ENCODE measurements around the gene ETV3. TPM values are rescaled to one million over a fixed set of nuclear protein-coding genes. Genes with fewer than 3 reads are reported as not detected.

Gene ETV3
- total and polyA plus RNA-seq, 10 of the 15 experiments (the other 5 are each of a cell fraction or from before 2014, with no cell fraction given), result 1.7 to 13.8 (median 7.2) TPM

DNA sequence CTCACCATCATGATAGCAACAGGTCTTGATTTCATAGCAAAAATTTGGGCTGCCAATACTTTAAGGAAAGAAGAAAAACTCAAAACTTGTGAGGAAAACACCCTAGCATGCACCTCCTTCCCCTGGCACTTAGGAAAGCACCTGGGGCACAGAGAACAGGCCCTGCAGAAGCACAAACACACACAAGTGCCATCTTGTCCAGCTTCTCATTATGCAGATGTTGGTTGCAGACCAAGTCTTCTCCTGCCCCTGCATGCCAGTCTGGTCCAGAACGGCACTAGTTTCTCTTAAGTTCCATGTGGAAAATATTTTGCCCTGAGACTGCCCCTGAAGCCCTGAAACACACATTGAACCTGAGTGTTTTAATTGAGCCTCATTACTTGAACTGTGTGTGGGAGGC lies 6.3 kb upstream of the ETV3 start (continued):
- TF ChIP-seq, protein P1, sequence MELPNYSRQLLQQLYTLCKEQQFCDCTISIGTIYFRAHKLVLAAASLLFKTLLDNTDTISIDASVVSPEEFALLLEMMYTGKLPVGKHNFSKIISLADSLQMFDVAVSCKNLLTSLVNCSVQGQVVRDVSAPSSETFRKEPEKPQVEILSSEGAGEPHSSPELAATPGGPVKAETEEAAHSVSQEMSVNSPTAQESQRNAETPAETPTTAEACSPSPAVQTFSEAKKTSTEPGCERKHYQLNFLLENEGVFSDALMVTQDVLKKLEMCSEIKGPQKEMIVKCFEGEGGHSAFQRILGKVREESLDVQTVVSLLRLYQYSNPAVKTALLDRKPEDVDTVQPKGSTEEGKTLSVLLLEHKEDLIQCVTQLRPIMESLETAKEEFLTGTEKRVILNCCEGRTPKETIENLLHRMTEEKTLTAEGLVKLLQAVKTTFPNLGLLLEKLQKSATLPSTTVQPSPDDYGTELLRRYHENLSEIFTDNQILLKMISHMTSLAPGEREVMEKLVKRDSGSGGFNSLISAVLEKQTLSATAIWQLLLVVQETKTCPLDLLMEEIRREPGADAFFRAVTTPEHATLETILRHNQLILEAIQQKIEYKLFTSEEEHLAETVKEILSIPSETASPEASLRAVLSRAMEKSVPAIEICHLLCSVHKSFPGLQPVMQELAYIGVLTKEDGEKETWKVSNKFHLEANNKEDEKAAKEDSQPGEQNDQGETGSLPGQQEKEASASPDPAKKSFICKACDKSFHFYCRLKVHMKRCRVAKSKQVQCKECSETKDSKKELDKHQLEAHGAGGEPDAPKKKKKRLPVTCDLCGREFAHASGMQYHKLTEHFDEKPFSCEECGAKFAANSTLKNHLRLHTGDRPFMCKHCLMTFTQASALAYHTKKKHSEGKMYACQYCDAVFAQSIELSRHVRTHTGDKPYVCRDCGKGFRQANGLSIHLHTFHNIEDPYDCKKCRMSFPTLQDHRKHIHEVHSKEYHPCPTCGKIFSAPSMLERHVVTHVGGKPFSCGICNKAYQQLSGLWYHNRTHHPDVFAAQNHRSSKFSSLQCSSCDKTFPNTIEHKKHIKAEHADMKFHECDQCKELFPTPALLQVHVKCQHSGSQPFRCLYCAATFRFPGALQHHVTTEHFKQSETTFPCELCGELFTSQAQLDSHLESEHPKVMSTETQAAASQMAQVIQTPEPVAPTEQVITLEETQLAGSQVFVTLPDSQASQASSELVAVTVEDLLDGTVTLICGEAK (IDR thresholded peaks at IDR 0.05; ENCODE audit: borderline replicate concordance), result no peak
- TF ChIP-seq ATF7 (IDR thresholded peaks at IDR 0.05; ENCODE audit: low read depth), result no peak
- no peak for TF ChIP-seq IRF4 (IDR thresholded peaks at IDR 0.05; ENCODE audit: low read depth, low read length)
- no peak for TF ChIP-seq CHD2 (IDR thresholded peaks at IDR 0.05; ENCODE audit: borderline replicate concordance, low read depth, low read length)

DNA sequence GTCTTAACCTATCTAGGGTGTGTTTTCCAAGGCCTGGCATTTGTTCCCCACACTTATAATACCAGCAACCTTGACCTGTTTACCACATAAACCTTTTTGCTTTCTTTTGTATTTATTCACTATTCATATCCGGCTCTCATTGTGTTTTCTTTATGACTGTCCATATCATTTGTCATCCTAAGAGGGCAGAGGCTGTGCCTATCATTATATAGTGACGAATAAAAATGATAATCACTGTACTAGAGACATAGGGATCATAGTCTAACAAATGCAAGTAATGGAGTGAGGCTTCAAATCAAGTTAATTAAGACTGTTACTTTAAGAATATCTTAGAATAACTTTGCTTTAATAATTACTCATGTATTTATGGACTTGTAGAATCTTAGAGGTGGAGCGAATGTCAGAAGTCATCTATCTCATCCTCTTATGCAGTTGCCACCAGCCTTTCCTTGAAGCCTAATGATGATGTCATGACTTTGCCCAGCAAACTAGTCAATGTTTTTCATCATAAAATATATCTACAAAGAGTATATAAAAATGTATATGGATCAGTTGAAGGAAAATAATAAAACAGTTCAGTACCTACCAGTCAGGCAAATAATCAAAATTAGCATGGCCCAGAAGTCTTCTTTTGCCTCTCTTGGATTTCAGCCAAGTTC lies 4.7 kb upstream of the ETV3 start:
- no peak overlapping the region for H3K9ac ChIP-seq (ENCODE audit: control insufficient read depth, insufficient read depth, low read length)
- peaks cover 9% of the 10 kb centered on the region; the same call in 1 of the 2 replicates for H3K4me1 ChIP-seq (ENCODE audit: control insufficient read depth, insufficient read depth, low read length)
- POLR2A ChIA-PET, result interaction anchor here (1.5 kb wide), 1 partner anchor 104 kb away, joined by 3 read pairs; no protein-coding TSS in a partner anchor
- SMC1A ChIA-PET (ENCODE audit: uncharacterized antibody, unreplicated experiment), result interaction anchor here (1.3 to 1.9 kb wide), 3 partner anchors 11 to 53 kb away, joined by 3 to 8 read pairs (median 8); no protein-coding TSS in a partner anchor
- H3K4me3 ChIP-seq, result no peak overlapping the region
- DNase-seq (ENCODE audit: low read depth, low spot score) (no peak), ATAC-seq (no peak), FAIRE-seq (no peak)
- 31% methylated on average over 3 of the region's 3 CpGs for WGBS (ENCODE audit: insufficient coverage, insufficient replicate concordance, low lambda C conversion rate, missing lambda C conversion rate)
- CTCF ChIA-PET, result interaction anchor here (2.2 to 4.3 kb wide), 2 partner anchors 12 to 52 kb away, joined by 14 to 46 read pairs; no protein-coding TSS in a partner anchor
- H3K36me3 ChIP-seq (ENCODE audit: control insufficient read depth in 2 of 2, insufficient read depth in 2 of 2, low read length in 1 of 2), result no peaks in the 10 kb centered on the region
- TF ChIP-seq ATF7 (IDR thresholded peaks at IDR 0.05; ENCODE audit: low read depth), result peak; percentile 37; the same call in 1 of the 2 replicates
- no peak for TF ChIP-seq JUND (IDR thresholded peaks at IDR 0.05; ENCODE audit: low read depth, low read length)
- H3K9me3 ChIP-seq (replicated peaks; ENCODE audit: control insufficient read depth, insufficient read depth, low read length), result no peaks in the 10 kb centered on the region
- in situ Hi-C loops (cut with MboI), result no loop called here
- RAD21 ChIA-PET (ENCODE audit: unreplicated experiment), result interaction anchor here (1.0 to 1.9 kb wide), 2 partner anchors 33 to 53 kb away, joined by 9 to 12 read pairs; no protein-coding TSS in a partner anchor
- H3K27me3 ChIP-seq (replicated peaks in 1 of 2; ENCODE audit: control insufficient read depth in 2 of 2, insufficient read depth in 2 of 2, low read length in 1 of 2), result no peaks in the 10 kb centered on the region
- H3K4me2 ChIP-seq (ENCODE audit: control insufficient read depth, insufficient read depth), result no peak overlapping the region
- no peaks in the 10 kb centered on the region for H4K20me1 ChIP-seq (ENCODE audit: control insufficient read depth, insufficient read depth)
- no peak overlapping the region for H2AFZ ChIP-seq (ENCODE audit: control insufficient read depth, low read depth, low read length)
- peaks cover 2% of the 10 kb centered on the region for H3K79me2 ChIP-seq (ENCODE audit: control insufficient read depth, insufficient read depth, low read length)
- H3K27ac ChIP-seq (ENCODE audit: control insufficient read depth, insufficient read depth), result no peak overlapping the region
- intact Hi-C loops (cut with micrococcal nuclease; ENCODE audit: unreplicated experiment), result no loop called here
- no TSS peak for BruUV-seq (replicated peaks)

All from GM12878 (cell line).